ENCODE measurements around the gene ESAM.
"Not testable (repeated sequence)": the region's sequence is repeated elsewhere in the genome, so short reads cannot be mapped to it uniquely, and the experiment has no call there.

Gene ESAM

GRCh38 chr11:124776865-124777645, 15.0 kb upstream of the ESAM start:
- no peak for DNase-seq

DNA sequence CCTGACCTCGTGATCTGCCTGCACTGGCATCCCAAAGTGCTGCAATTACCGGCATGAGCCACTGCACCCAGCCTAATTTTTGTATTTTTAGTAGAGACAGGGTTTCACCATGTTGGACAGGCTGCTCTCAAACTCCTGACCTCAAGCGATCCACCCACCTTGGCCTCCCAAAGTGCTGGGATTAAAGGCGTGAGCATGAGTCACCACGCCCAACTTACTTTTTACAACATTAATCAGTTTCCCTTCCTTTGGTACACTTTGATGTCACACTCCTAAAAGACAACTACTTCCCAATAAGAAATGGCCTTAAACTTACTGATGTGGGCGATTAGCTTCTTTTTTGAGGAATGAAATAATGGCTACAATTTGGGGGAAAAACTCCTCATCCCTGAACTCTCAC, 8.9 kb upstream of the ESAM start:
- DNase-seq: not testable (repeated sequence)

- peak; percentile 82 for DNase-seq
Measured at GRCh38 chr11:124769806-124770774, 8.0 kb upstream of the ESAM start.

GRCh38 chr11:124768914-124769313, 6.8 kb upstream of the ESAM start:
- DNase-seq: no peak

DNA sequence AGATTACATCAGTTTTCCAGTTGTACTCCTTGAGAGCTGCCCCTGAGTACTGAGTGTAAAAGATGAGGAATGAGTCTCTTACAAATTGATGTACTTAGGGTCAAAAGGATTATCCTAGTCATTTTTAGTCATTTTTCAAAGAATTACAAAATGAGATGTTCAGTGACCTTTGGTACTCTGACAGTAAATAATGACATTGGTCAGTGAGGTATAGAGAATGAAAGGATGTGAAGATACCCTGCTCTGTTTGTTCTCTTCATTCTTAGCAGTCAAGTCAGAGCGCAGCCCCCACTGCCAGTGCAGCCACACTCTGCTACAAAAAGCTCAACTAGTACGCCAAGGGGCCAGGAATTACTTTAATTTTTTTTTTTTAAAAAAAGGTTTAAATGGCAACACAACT, 4.1 kb upstream of the ESAM start:
- DNase-seq: no peak

- peak; percentile 58 for DNase-seq
Measured at GRCh38 chr11:124763156-124763947, 1.3 kb upstream of the ESAM start.

DNA sequence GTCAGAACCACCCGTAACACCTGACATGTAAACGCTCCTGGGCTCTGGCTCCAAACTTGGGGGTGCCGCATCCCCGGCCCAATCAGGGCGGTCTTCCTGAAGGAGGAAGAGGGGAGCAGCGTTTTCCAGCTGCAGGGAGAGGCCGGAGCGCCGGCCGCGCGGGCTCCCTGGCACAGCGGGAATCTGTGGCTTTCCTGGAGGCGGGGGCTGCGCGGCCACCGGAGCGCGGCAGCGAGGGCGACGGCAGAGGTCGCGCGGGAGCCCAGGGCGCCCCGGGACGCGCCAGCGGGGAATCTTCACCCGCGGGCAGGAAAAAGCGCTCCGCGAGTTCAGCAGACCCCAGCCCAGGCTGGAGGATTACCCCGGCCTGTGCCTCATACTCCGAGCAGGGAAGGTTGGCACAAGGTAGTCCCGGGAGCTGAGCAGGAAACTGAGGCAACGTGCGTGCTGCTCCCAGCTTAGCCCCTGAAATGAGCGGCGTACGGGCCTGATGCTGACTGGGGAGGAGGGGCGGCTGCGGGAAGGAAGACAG, 600 bp upstream of the ESAM start:
- no peak for DNase-seq

- no peak for DNase-seq
Measured at GRCh38 chr11:124761301-124762104, 587 bp downstream of the ESAM start.

DNA sequence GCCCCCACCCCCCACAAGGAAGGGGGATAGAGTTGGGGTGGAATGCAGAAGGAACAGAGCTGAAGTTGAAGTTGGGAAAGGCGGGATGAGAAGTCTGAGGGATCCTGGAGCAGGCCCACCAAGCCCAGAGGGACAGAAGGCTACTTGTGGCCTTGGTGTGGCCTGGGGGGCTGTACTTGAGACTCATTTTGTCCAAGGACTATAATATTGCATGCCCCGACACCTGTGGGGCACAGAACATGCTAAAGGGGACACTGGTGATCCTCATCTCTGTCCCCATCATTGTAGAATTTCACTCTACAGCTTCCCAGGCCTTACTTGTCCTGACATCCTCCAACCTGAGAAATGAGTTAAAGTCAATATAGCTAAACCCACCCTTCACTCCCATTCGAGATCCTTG, 1.3 kb downstream of the ESAM start:
- no peak for DNase-seq

DNA sequence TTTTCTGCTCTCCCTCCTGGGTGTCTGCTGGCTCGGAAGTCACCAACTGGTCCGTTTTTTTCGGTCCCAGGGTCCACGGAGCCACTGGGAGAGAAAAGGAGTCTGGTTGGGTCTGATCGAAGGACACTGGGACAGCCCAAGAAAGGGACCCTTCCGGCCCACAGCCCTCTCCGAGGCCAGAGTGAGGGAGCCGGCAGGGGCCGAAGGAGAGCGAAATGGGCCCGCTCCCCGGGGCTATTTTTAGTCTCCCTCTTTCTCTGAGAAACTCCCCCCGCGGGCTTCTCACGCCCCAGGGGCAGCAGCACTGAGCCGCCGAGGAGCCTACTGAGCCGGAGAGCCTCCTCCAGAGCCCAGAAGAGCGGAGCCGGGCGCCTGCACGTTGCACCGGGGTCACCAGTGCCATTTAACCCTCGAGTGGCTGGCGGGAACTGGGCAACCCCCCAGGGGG, 1.9 kb downstream of the ESAM start:
- DNase-seq: no peak

GRCh38 chr11:124759266-124760204, 2.6 kb downstream of the ESAM start:
- no peak for DNase-seq

GRCh38 chr11:124758355-124759265, 3.5 kb downstream of the ESAM start:
- peak; percentile 56 for DNase-seq

DNA sequence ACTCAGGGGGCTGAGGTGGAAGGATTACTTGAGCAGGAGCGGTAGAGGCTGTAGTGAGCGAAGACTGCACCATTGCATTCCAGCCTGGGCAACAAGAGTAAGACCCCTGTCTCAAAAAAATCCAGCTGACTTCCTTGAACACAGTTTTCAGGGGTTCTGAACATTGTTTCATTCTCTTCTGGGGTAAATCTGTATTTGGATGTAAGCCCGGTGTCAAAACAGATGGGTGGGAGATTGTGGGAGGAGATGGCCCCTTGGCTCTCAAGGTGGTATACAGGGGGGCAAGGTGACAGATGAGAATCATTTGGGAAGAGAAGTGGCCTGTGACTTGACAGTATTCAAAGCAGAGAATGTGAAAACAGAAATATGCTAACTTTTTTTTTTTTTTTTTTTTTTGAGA, 4.8 kb downstream of the ESAM start:
- DNase-seq: no peak

GRCh38 chr11:124756753-124757227, 5.3 kb downstream of the ESAM start:
- DNase-seq: no peak

DNA sequence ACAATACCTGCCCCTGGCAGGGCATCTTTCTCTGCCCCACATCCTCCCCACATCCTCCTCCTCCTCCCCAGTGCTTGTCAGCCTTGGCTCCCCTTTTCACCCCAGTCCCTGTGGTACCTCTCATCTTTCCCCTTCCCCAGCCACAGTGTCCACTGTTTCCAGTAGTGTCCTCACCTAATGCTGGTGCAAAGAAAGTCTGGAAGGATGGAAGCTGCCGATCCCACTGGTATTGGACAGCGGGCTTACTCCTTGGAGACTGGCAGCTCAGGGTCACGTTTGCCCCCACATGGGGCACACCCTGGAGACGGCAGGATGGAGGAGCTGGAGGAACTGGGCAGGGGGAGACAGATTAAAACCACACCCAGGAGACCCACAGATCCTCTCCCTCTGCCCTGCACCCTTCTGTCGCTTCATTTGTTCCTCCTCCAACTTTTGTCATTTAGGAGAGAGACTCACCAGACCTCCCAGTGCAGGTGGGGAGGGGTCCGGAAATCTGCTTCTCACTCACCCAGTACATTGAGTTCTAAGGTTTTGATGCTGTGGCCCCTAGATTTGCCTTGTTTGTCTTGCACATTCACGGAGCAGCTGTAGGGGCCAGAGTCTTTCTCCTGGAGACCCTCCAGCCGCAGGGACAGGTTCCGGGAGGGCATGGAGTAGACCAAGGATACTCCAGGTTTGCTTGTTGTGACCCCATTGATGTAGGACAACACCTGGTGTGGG, 5.9 kb downstream of the ESAM start:
- DNase-seq: no peak

- DNase-seq: no peak
Measured at GRCh38 chr11:124754710-124755109, 7.4 kb downstream of the ESAM start.

- peak; percentile 10 for DNase-seq
Measured at GRCh38 chr11:124754309-124754708, 7.8 kb downstream of the ESAM start.

GRCh38 chr11:124753624-124754023, 8.5 kb downstream of the ESAM start:
- DNase-seq: no peak

Measured in fibroblast of skin of back (primary cell).